GM21786 (cell line): ENCODE results near the gene MAP1B.
"Not testable (repeated sequence)": the region's sequence is repeated elsewhere in the genome, so short reads cannot be mapped to it uniquely, and the experiment has no call there.

Experiments used
- ATAC-seq: cut with Tn5 transposase; IDR thresholded peaks from one replicate; pipeline ENCODE4 v1.9.1; 2021; ENCODE audit not compliant: unreplicated experiment

Gene MAP1B

GRCh38 chr5:72159501-72159911 lies 52.2 kb downstream of the MAP1B start:
- ATAC-seq, result no peak

GRCh38 chr5:72160329-72160728 lies 53.1 kb downstream of the MAP1B start:
- ATAC-seq, result no peak

GRCh38 chr5:72160959-72161358 lies 53.7 kb downstream of the MAP1B start:
- no peak for ATAC-seq

GRCh38 chr5:72161951-72162350 lies 54.7 kb downstream of the MAP1B start:
- ATAC-seq, result no peak

GRCh38 chr5:72163349-72163983 lies 56.2 kb downstream of the MAP1B start:
- ATAC-seq, result no peak

- ATAC-seq, result no peak
Observed at GRCh38 chr5:72166070-72166979, 59.0 kb downstream of the MAP1B start.

- ATAC-seq, result no peak
Observed at GRCh38 chr5:72167257-72167656, 60.0 kb downstream of the MAP1B start.

- no peak for ATAC-seq
Observed at GRCh38 chr5:72167804-72168203, 60.5 kb downstream of the MAP1B start.

GRCh38 chr5:72170101-72170500 lies 62.8 kb downstream of the MAP1B start:
- ATAC-seq, result no peak

GRCh38 chr5:72171181-72171580 lies 63.9 kb downstream of the MAP1B start:
- not testable (repeated sequence) for ATAC-seq

- no peak for ATAC-seq
Observed at GRCh38 chr5:72171667-72172066, 64.4 kb downstream of the MAP1B start.

GRCh38 chr5:72172786-72173185 lies 65.5 kb downstream of the MAP1B start:
- ATAC-seq, result no peak

GRCh38 chr5:72177538-72177937 lies 70.3 kb downstream of the MAP1B start:
- ATAC-seq, result peak; percentile 50

- ATAC-seq, result no peak
Observed at GRCh38 chr5:72179028-72179815, 71.9 kb downstream of the MAP1B start.

- no peak for ATAC-seq
Observed at GRCh38 chr5:72179816-72180440, 72.7 kb downstream of the MAP1B start.

GRCh38 chr5:72180925-72181324 lies 73.7 kb downstream of the MAP1B start:
- no peak for ATAC-seq

- no peak for ATAC-seq
Observed at GRCh38 chr5:72182686-72183085, 75.4 kb downstream of the MAP1B start.

- ATAC-seq, result no peak
Observed at GRCh38 chr5:72183101-72183520, 75.8 kb downstream of the MAP1B start.

- ATAC-seq, result no peak
Observed at GRCh38 chr5:72184408-72184807, 77.1 kb downstream of the MAP1B start.

GRCh38 chr5:72185496-72186329 lies 78.4 kb downstream of the MAP1B start:
- no peak for ATAC-seq
